Ishikawa (cell line): ENCODE data around the gene MRPL44.
A peak's percentile ranks its signal among the peaks of the same experiment; 100 is the strongest.

Source experiments
- CEBPB ChIP-seq: IDR thresholded peaks from 2 replicates; pipeline ENCODE4 v1.6.1; 2012
- CREB1 ChIP-seq: IDR thresholded peaks from 2 replicates; pipeline ENCODE4 v1.6.1; 2012; ENCODE audit warnings: low read depth
- EGR1 ChIP-seq: IDR thresholded peaks from 2 replicates; pipeline ENCODE4 v1.6.1; 2012
- EP300 ChIP-seq: IDR thresholded peaks from 2 replicates; pipeline ENCODE4 v1.6.1; 2012; ENCODE audit warnings: borderline replicate concordance
- FOXM1 ChIP-seq: IDR thresholded peaks from 2 replicates; pipeline ENCODE4 v1.6.1; 2012; ENCODE audit warnings: low read depth, borderline replicate concordance
- MAX ChIP-seq: IDR thresholded peaks from 2 replicates; pipeline ENCODE4 v1.6.1; 2012
- NFIC ChIP-seq: IDR thresholded peaks from 2 replicates; pipeline ENCODE4 v1.6.1; 2012
- RAD21 ChIP-seq: IDR thresholded peaks from 2 replicates; pipeline ENCODE4 v1.6.1; 2012; ENCODE audit warnings: low read depth
- REST ChIP-seq: IDR thresholded peaks from 2 replicates; pipeline ENCODE4 v1.6.1; 2012; ENCODE audit warnings: low read depth, mild to moderate bottlenecking
- TAF1 ChIP-seq: IDR thresholded peaks from 2 replicates; pipeline ENCODE4 v1.6.1; 2012; ENCODE audit warnings: low read depth, mild to moderate bottlenecking
- TCF12 ChIP-seq: IDR thresholded peaks from 2 replicates; pipeline ENCODE4 v1.6.1; 2012; ENCODE audit warnings: low read depth
- TEAD4 ChIP-seq: IDR thresholded peaks from 2 replicates; pipeline ENCODE4 v1.6.1; 2012
- USF1 ChIP-seq: IDR thresholded peaks from 2 replicates; pipeline ENCODE4 v1.6.1; 2012
- YY1 ChIP-seq: IDR thresholded peaks from 2 replicates; pipeline ENCODE4 v1.6.1; 2012; ENCODE audit warnings: low read depth
- ZBTB7A ChIP-seq: IDR thresholded peaks from 2 replicates; pipeline ENCODE4 v1.6.1; 2012; ENCODE audit warnings: low read depth

Gene MRPL44

GRCh38 chr2:223969315-223969714 lies 12.1 kb downstream of the MRPL44 start:
- no peak for TF ChIP-seq CREB1
- no peak for TF ChIP-seq REST
- no peak for TF ChIP-seq USF1
- TF ChIP-seq EP300 = no peak
- TF ChIP-seq CEBPB = no peak
- no peak for TF ChIP-seq RAD21
- TF ChIP-seq TEAD4 = no peak
- no peak for TF ChIP-seq TAF1
- no peak for TF ChIP-seq TCF12
- no peak for TF ChIP-seq ZBTB7A

GRCh38 chr2:223969856-223970255 lies 12.6 kb downstream of the MRPL44 start:
- TF ChIP-seq NFIC (no peak), RAD21 (no peak), REST (no peak), TCF12 (no peak), ZBTB7A (no peak)

- peak; percentile 78 for TF ChIP-seq RAD21
- peak; percentile 93 for TF ChIP-seq CEBPB
- TF ChIP-seq CREB1 = no peak
These were observed 13.3 kb downstream of the MRPL44 start for GRCh38 chr2:223970343-223971128.

- no peak for TF ChIP-seq EP300
These were observed 14.5 kb downstream of the MRPL44 start for GRCh38 chr2:223971731-223972130.

GRCh38 chr2:223972656-223973102 lies 15.4 kb downstream of the MRPL44 start:
- no peak for TF ChIP-seq REST
- TF ChIP-seq EGR1 = no peak
- no peak for TF ChIP-seq CREB1
- TF ChIP-seq RAD21 = no peak
- no peak for TF ChIP-seq TCF12
- no peak for TF ChIP-seq USF1
- no peak for TF ChIP-seq YY1
- no peak for TF ChIP-seq TEAD4
- TF ChIP-seq EP300 = no peak
- no peak for TF ChIP-seq MAX
- TF ChIP-seq TAF1 = no peak
- no peak for TF ChIP-seq ZBTB7A
- TF ChIP-seq CEBPB = no peak
- TF ChIP-seq NFIC = no peak
- no peak for TF ChIP-seq FOXM1
